GM23338 (cell line): ENCODE results near the gene C2CD5. TPM values are rescaled to one million over a fixed set of nuclear protein-coding genes. Genes with fewer than 3 reads are reported as not detected.

ENCODE experiments used
- ATAC-seq: fragments of 200-7000 bp; cut with Tn5 transposase; 3 replicates; pipeline ENCODE4 v1.9.1; 2020
- DNase-seq: peaks from one replicate; pipeline ENCODE4 v3.0.0-alpha.2; 2015; ENCODE audit warnings: low spot score
- H2AFZ ChIP-seq: fragments of 200-600 bp; sonication (generic); 2 replicates; pipeline ENCODE4 v1.8.0; 2016; ENCODE audit warnings: antibody characterized with exemption, mild to moderate bottlenecking, moderate library complexity
- H3F3A ChIP-seq: fragments of 200-600 bp; sonication (generic); replicated peaks from 2 replicates; pipeline ENCODE4 v1.8.0; 2017; ENCODE audit warnings: antibody characterized with exemption, mixed run types, low read depth
- H3K27ac ChIP-seq: fragments of 200-600 bp; sonication (generic); 2 replicates; pipeline ENCODE4 v1.6.1; 2016; ENCODE audit warnings: low read depth
- H3K27me3 ChIP-seq: fragments of 200-600 bp; sonication (generic); 2 replicates; pipeline ENCODE4 v1.8.0; 2016; ENCODE audit warnings: mild to moderate bottlenecking, mixed run types, moderate library complexity; ENCODE audit not compliant: insufficient read depth
- H3K36me3 ChIP-seq: fragments of 200-600 bp; sonication (generic); 2 replicates; pipeline ENCODE4 v1.8.0; 2016; ENCODE audit warnings: mild to moderate bottlenecking; ENCODE audit not compliant: insufficient read depth
- H3K4me1 ChIP-seq: fragments of 200-600 bp; sonication (generic); 2 replicates; pipeline ENCODE4 v1.8.0; 2016; ENCODE audit warnings: mild to moderate bottlenecking, moderate library complexity; ENCODE audit not compliant: insufficient read depth
- H3K4me2 ChIP-seq: fragments of 200-600 bp; sonication (generic); 2 replicates; pipeline ENCODE4 v1.7.1; 2017; ENCODE audit warnings: mixed run types
- H3K4me3 ChIP-seq: fragments of 200-600 bp; sonication (generic); 2 replicates; pipeline ENCODE4 v1.6.1; 2016; ENCODE audit warnings: mixed run types
- H3K79me2 ChIP-seq: fragments of 200-600 bp; sonication (generic); replicated peaks from 2 replicates; pipeline ENCODE4 v1.8.0; 2017; ENCODE audit warnings: mild to moderate bottlenecking; ENCODE audit not compliant: insufficient read depth
- H3K9me2 ChIP-seq: fragments of 200-600 bp; sonication (generic); 2 replicates; pipeline ENCODE4 v1.8.0; 2017; ENCODE audit not compliant: insufficient read depth
- H4K20me1 ChIP-seq: fragments of 200-600 bp; sonication (generic); replicated peaks from 2 replicates; pipeline ENCODE4 v1.8.0; 2017; ENCODE audit warnings: mild to moderate bottlenecking; ENCODE audit not compliant: insufficient read depth
- H3K27ac Mint-ChIP-seq: 2 replicates; pipeline ENCODE4 v1.8.0; 2020; ENCODE audit warnings: inconsistent platforms, mild to moderate bottlenecking, moderate library complexity, mixed read lengths
- H3K27me3 Mint-ChIP-seq: 3 replicates; pipeline ENCODE4 v1.8.0; 2022; ENCODE audit warnings: low read depth, mild to moderate bottlenecking, moderate library complexity, mixed read lengths, inconsistent platforms; ENCODE audit not compliant: insufficient read depth, poor library complexity
- H3K36me3 Mint-ChIP-seq: 3 replicates; pipeline ENCODE4 v1.8.0; 2021; ENCODE audit warnings: low read depth, mild to moderate bottlenecking, inconsistent platforms, moderate library complexity, mixed read lengths
- H3K4me1 Mint-ChIP-seq: 3 replicates; pipeline ENCODE4 v1.8.0; 2020; ENCODE audit warnings: mild to moderate bottlenecking, inconsistent platforms, mixed read lengths
- H3K4me3 Mint-ChIP-seq: 3 replicates; pipeline ENCODE4 v1.8.0; 2021; ENCODE audit warnings: moderate library complexity, mild to moderate bottlenecking, inconsistent platforms, mixed read lengths
- H3K9me3 Mint-ChIP-seq: 3 replicates; pipeline ENCODE4 v1.8.0; 2020; ENCODE audit warnings: moderate library complexity, mild to moderate bottlenecking, inconsistent platforms, mixed read lengths
- CREB1 ChIP-seq: fragments of 250-450 bp; sonication (Bioruptor Pico); IDR thresholded peaks from 2 replicates; pipeline ENCODE4 v1.5.0; 2020; ENCODE audit warnings: low read depth, mild to moderate bottlenecking, moderate library complexity
- EZH2 ChIP-seq: fragments of 200-600 bp; sonication (generic); IDR thresholded peaks from one replicate; pipeline ENCODE4 v1.8.0; 2017; ENCODE audit warnings: antibody characterized with exemption, mild to moderate bottlenecking, low read depth; ENCODE audit not compliant: unreplicated experiment
- EZH2phosphoT487 ChIP-seq: fragments of 200-600 bp; sonication (generic); IDR thresholded peaks from one replicate; pipeline ENCODE4 v1.8.1; 2018; ENCODE audit warnings: antibody characterized with exemption; ENCODE audit not compliant: unreplicated experiment
- JUNB ChIP-seq: IDR thresholded peaks from one replicate; pipeline ENCODE4 v1.6.1; 2016; ENCODE audit warnings: antibody characterized with exemption; ENCODE audit not compliant: unreplicated experiment
- POLR2AphosphoS5 ChIP-seq: IDR thresholded peaks from 2 replicates; pipeline ENCODE4 v1.6.1; 2016; ENCODE audit warnings: antibody characterized with exemption, low read depth
- ZNF114 ChIP-seq: fragments of 250-450 bp; sonication (Bioruptor Pico); IDR thresholded peaks from 2 replicates; pipeline ENCODE4 v1.5.0; 2020; ENCODE audit warnings: mild to moderate bottlenecking, moderate library complexity
- polyA plus RNA-seq: library from polyadenylated mRNA; unstranded; fragments of >200 nt; fragmentation: Nextera tagmentation; extraction: Ambion mirVana; gene quantifications from 2 replicates; pipeline ENCODE4 v1.2.1, GENCODE V29; 2016
- total RNA-seq: library from RNA; depleted of rRNA; stranded (reverse); fragments of >200 nt; shearing (Covaris generic); gene quantifications from 2 replicates; pipeline ENCODE4 v1.2.3, GENCODE V29; 2014
- TF ChIP-seq, protein P1 (sequence below): fragments of 250-450 bp; sonication (Bioruptor Pico); IDR thresholded peaks from 2 replicates; pipeline ENCODE4 v1.5.0; 2020; ENCODE audit warnings: mild to moderate bottlenecking, moderate library complexity
- TF ChIP-seq, protein P2 (sequence below): IDR thresholded peaks from one replicate; pipeline ENCODE4 v1.6.1; 2018; ENCODE audit warnings: antibody characterized with exemption; ENCODE audit not compliant: unreplicated experiment
- TF ChIP-seq, protein P3 (sequence below), 2 experiments: fragments of 200-600 bp in 1 of 2; sonication (generic) in 1 of 2; conservative IDR thresholded peaks; 2 replicates each; pipeline versions ENCODE4 v1.5.1 to v1.6.1; 2016 to 2017; ENCODE audit warnings: antibody characterized with exemption in 2 of 2, low read depth in 2 of 2, mild to moderate bottlenecking in 2 of 2, moderate library complexity in 1 of 2

C2CD5 gene
- total and polyA plus RNA-seq, 2 experiments from 2014 or later, result 22.0 to 68.6 TPM

GRCh38 chr12:22453511-22453910 is 90.8 kb downstream of the C2CD5 start (continued):
- TF ChIP-seq, protein P1, sequence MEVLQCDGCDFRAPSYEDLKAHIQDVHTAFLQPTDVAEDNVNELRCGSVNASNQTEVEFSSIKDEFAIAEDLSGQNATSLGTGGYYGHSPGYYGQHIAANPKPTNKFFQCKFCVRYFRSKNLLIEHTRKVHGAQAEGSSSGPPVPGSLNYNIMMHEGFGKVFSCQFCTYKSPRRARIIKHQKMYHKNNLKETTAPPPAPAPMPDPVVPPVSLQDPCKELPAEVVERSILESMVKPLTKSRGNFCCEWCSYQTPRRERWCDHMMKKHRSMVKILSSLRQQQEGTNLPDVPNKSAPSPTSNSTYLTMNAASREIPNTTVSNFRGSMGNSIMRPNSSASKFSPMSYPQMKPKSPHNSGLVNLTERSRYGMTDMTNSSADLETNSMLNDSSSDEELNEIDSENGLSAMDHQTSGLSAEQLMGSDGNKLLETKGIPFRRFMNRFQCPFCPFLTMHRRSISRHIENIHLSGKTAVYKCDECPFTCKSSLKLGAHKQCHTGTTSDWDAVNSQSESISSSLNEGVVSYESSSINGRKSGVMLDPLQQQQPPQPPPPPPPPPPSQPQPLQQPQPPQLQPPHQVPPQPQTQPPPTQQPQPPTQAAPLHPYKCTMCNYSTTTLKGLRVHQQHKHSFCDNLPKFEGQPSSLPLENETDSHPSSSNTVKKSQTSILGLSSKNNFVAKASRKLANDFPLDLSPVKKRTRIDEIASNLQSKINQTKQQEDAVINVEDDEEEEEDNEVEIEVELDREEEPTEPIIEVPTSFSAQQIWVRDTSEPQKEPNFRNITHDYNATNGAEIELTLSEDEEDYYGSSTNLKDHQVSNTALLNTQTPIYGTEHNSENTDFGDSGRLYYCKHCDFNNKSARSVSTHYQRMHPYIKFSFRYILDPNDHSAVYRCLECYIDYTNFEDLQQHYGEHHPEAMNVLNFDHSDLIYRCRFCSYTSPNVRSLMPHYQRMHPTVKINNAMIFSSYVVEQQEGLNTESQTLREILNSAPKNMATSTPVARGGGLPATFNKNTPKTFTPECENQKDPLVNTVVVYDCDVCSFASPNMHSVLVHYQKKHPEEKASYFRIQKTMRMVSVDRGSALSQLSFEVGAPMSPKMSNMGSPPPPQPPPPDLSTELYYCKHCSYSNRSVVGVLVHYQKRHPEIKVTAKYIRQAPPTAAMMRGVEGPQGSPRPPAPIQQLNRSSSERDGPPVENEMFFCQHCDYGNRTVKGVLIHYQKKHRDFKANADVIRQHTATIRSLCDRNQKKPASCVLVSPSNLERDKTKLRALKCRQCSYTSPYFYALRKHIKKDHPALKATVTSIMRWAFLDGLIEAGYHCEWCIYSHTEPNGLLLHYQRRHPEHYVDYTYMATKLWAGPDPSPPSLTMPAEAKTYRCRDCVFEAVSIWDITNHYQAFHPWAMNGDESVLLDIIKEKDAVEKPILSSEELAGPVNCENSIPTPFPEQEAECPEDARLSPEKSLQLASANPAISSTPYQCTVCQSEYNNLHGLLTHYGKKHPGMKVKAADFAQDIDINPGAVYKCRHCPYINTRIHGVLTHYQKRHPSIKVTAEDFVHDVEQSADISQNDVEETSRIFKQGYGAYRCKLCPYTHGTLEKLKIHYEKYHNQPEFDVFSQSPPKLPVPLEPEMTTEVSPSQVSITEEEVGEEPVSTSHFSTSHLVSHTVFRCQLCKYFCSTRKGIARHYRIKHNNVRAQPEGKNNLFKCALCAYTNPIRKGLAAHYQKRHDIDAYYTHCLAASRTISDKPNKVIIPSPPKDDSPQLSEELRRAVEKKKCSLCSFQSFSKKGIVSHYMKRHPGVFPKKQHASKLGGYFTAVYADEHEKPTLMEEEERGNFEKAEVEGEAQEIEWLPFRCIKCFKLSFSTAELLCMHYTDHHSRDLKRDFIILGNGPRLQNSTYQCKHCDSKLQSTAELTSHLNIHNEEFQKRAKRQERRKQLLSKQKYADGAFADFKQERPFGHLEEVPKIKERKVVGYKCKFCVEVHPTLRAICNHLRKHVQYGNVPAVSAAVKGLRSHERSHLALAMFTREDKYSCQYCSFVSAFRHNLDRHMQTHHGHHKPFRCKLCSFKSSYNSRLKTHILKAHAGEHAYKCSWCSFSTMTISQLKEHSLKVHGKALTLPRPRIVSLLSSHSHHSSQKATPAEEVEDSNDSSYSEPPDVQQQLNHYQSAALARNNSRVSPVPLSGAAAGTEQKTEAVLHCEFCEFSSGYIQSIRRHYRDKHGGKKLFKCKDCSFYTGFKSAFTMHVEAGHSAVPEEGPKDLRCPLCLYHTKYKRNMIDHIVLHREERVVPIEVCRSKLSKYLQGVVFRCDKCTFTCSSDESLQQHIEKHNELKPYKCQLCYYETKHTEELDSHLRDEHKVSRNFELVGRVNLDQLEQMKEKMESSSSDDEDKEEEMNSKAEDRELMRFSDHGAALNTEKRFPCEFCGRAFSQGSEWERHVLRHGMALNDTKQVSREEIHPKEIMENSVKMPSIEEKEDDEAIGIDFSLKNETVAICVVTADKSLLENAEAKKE, result no peak

GRCh38 chr12:22447223-22447622 is 97.1 kb downstream of the C2CD5 start:
- no peaks in the 10 kb centered on the region for H4K20me1 ChIP-seq
- no peaks in the 10 kb centered on the region for H3K9me3 Mint-ChIP-seq
- no peak for ATAC-seq
- TF ChIP-seq JUNB, result no peak
- no peak for TF ChIP-seq EZH2phosphoT487
- TF ChIP-seq ZNF114 (CRISPR knock-in tag), result no peak
- TF ChIP-seq, protein P2, sequence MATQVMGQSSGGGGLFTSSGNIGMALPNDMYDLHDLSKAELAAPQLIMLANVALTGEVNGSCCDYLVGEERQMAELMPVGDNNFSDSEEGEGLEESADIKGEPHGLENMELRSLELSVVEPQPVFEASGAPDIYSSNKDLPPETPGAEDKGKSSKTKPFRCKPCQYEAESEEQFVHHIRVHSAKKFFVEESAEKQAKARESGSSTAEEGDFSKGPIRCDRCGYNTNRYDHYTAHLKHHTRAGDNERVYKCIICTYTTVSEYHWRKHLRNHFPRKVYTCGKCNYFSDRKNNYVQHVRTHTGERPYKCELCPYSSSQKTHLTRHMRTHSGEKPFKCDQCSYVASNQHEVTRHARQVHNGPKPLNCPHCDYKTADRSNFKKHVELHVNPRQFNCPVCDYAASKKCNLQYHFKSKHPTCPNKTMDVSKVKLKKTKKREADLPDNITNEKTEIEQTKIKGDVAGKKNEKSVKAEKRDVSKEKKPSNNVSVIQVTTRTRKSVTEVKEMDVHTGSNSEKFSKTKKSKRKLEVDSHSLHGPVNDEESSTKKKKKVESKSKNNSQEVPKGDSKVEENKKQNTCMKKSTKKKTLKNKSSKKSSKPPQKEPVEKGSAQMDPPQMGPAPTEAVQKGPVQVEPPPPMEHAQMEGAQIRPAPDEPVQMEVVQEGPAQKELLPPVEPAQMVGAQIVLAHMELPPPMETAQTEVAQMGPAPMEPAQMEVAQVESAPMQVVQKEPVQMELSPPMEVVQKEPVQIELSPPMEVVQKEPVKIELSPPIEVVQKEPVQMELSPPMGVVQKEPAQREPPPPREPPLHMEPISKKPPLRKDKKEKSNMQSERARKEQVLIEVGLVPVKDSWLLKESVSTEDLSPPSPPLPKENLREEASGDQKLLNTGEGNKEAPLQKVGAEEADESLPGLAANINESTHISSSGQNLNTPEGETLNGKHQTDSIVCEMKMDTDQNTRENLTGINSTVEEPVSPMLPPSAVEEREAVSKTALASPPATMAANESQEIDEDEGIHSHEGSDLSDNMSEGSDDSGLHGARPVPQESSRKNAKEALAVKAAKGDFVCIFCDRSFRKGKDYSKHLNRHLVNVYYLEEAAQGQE, result no peak
- no peak for TF ChIP-seq EZH2
- no peak for TF ChIP-seq POLR2AphosphoS5
- TF ChIP-seq, protein P3, sequence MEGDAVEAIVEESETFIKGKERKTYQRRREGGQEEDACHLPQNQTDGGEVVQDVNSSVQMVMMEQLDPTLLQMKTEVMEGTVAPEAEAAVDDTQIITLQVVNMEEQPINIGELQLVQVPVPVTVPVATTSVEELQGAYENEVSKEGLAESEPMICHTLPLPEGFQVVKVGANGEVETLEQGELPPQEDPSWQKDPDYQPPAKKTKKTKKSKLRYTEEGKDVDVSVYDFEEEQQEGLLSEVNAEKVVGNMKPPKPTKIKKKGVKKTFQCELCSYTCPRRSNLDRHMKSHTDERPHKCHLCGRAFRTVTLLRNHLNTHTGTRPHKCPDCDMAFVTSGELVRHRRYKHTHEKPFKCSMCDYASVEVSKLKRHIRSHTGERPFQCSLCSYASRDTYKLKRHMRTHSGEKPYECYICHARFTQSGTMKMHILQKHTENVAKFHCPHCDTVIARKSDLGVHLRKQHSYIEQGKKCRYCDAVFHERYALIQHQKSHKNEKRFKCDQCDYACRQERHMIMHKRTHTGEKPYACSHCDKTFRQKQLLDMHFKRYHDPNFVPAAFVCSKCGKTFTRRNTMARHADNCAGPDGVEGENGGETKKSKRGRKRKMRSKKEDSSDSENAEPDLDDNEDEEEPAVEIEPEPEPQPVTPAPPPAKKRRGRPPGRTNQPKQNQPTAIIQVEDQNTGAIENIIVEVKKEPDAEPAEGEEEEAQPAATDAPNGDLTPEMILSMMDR (conservative IDR thresholded peaks at IDR 0.05; ENCODE audit: low read depth in 2 of 2), result no peak
- no peak for TF ChIP-seq CREB1 (CRISPR knock-in tag)

More at GRCh38 chr12:22447223-22447622, 97.1 kb downstream of the C2CD5 start:
- H3K27ac ChIP-seq, result no peak overlapping the region
- Mint-ChIP-seq H3K27ac (no peak overlapping the region), H3K27me3 (no peaks in the 10 kb centered on the region), H3K4me3 (no peak overlapping the region), H3K36me3 (no peaks in the 10 kb centered on the region), H3K4me1 (peaks cover 9% of the 10 kb centered on the region)
- H2AFZ ChIP-seq, result no peak overlapping the region
- DNase-seq, result no peak
- 0 out of 2 replicates have a peak, but pooled peaks cover 4% of the 10 kb centered on the region for H3K4me1 ChIP-seq
- no peaks in the 10 kb centered on the region for H3K79me2 ChIP-seq
- no peaks in the 10 kb centered on the region for H3F3A ChIP-seq
- no peaks in the 10 kb centered on the region for H3K9me2 ChIP-seq
- H3K4me3 ChIP-seq, result no peak overlapping the region
- H3K4me2 ChIP-seq, result no peak overlapping the region
- H3K27me3 ChIP-seq, result no peaks in the 10 kb centered on the region
- H3K36me3 ChIP-seq, result no peaks in the 10 kb centered on the region
